Lung (tissue), 12 donors: ENCODE results near the gene FMNL1. TPM values are rescaled to one million over a fixed set of nuclear protein-coding genes. Genes with fewer than 3 reads are reported as not detected.

Source experiments
- ATAC-seq: fragments of 200-7000 bp; cut with Tn5 transposase; one replicate; pipeline ENCODE4 v1.9.1; 2020; ENCODE audit warnings: moderate number of reproducible peaks; ENCODE audit not compliant: insufficient read depth, low FRiP score
- DNase-seq, 3 donors: peaks; one replicate each; pipeline ENCODE4 v3.0.0-alpha.2; 2013 to 2017
- H3K27ac ChIP-seq, 2 donors: one replicate each; pipeline ENCODE4 v1.5.1; 2013; ENCODE audit warnings: mild to moderate bottlenecking in 2 of 2, moderate library complexity in 2 of 2, control low read depth in 1 of 2, inconsistent platforms in 1 of 2, low read depth in 1 of 2, low read length in 1 of 2
- H3K27me3 ChIP-seq, 3 donors: one replicate each; pipeline ENCODE4 v1.5.1; 2013; ENCODE audit warnings: low read length in 2 of 3; ENCODE audit not compliant: control insufficient read depth in 3 of 3, insufficient read depth in 3 of 3
- H3K36me3 ChIP-seq, 4 donors: one replicate each; pipeline ENCODE4 v1.5.1; 2013; ENCODE audit warnings: low read length in 4 of 4, mild to moderate bottlenecking in 1 of 4, moderate library complexity in 1 of 4; ENCODE audit not compliant: control insufficient read depth in 4 of 4, insufficient read depth in 4 of 4
- H3K4me1 ChIP-seq, 5 donors: one replicate each; pipeline ENCODE4 v1.5.1; 2013; ENCODE audit warnings: low read length in 5 of 5, mild to moderate bottlenecking in 2 of 5, moderate library complexity in 1 of 5; ENCODE audit not compliant: control insufficient read depth in 5 of 5, insufficient read depth in 5 of 5
- H3K4me3 ChIP-seq: one replicate; pipeline ENCODE4 v1.5.1; 2013; ENCODE audit warnings: mild to moderate bottlenecking, control low read depth, moderate library complexity
- H3K9ac ChIP-seq, 2 donors: one replicate each; pipeline ENCODE4 v1.5.1; 2013; ENCODE audit warnings: low read length in 2 of 2, control low read depth in 1 of 2; ENCODE audit not compliant: insufficient read depth in 1 of 2
- H3K9me3 ChIP-seq, 4 donors: one replicate each; pipeline ENCODE4 v1.5.1; 2013; ENCODE audit warnings: low read length in 3 of 4, mild to moderate bottlenecking in 1 of 4, moderate library complexity in 1 of 4; ENCODE audit not compliant: control insufficient read depth in 4 of 4, insufficient read depth in 3 of 4
- WGBS, 2 donors: extraction: QIAGEN DNeasy Blood & Tissue Kit; methylation state at CpG; one replicate each; pipeline ENCODE4 v1.1.7; 2013; 5-methylcytosine and 5-hydroxymethylcytosine counted together
- polyA plus RNA-seq, 2 donors: library from polyadenylated mRNA; stranded (reverse); fragments of 200-250 nt; gene quantifications; one replicate each; pipeline ENCODE4 v1.2.1, GENCODE V29; 2013
- total RNA-seq, 2 donors: library from RNA; depleted of rRNA in 1 of 2; stranded (reverse); fragments of >200 nt in 1 of 2; gene quantifications; one replicate each; pipeline ENCODE4 v1.2.1, GENCODE V29; 2014 to 2021
- TF ChIP-seq, protein P1 (sequence below): IDR thresholded peaks from 2 replicates; pipeline ENCODE4 v1.5.1; 2012; ENCODE audit warnings: mild to moderate bottlenecking; ENCODE audit errors: control extremely low read depth, extremely low read depth
- donor health status: control.
- donor health status: control.
- donor health status: Bipolar disorder and iron deficiency.
- donor health status: healthy.
- donor health status: DM: yes; HTN: yes; CAD: no.

FMNL1 gene
- total and polyA plus RNA-seq, 4 donors = 25.0 to 135 (median 56.6) TPM

- H3K27ac ChIP-seq = no peak overlapping the region
- ATAC-seq = peak; percentile 71
- no peak overlapping the region for H3K4me3 ChIP-seq
- DNase-seq = peak; percentile 85 to 88 (median 87)
- no peaks in the 10 kb centered on the region for H3K9me3 ChIP-seq
- peaks cover 0 to 36% (median 18%) of the 10 kb centered on the region in 3 donors for H3K27me3 ChIP-seq
- peaks cover 0 to 7% (median 0%) of the 10 kb centered on the region in 5 donors for H3K4me1 ChIP-seq
- TF ChIP-seq, protein P1, sequence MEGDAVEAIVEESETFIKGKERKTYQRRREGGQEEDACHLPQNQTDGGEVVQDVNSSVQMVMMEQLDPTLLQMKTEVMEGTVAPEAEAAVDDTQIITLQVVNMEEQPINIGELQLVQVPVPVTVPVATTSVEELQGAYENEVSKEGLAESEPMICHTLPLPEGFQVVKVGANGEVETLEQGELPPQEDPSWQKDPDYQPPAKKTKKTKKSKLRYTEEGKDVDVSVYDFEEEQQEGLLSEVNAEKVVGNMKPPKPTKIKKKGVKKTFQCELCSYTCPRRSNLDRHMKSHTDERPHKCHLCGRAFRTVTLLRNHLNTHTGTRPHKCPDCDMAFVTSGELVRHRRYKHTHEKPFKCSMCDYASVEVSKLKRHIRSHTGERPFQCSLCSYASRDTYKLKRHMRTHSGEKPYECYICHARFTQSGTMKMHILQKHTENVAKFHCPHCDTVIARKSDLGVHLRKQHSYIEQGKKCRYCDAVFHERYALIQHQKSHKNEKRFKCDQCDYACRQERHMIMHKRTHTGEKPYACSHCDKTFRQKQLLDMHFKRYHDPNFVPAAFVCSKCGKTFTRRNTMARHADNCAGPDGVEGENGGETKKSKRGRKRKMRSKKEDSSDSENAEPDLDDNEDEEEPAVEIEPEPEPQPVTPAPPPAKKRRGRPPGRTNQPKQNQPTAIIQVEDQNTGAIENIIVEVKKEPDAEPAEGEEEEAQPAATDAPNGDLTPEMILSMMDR = peak; percentile 99
- no peak overlapping the region for H3K9ac ChIP-seq
- 12 to 14% methylated on average over 12 of the region's 12 CpGs for WGBS, 2 donors
- H3K36me3 ChIP-seq = no peaks in the 10 kb centered on the region
Observed at GRCh38 chr17:45218895-45219661, 2.6 kb upstream of the FMNL1 start.

DNA sequence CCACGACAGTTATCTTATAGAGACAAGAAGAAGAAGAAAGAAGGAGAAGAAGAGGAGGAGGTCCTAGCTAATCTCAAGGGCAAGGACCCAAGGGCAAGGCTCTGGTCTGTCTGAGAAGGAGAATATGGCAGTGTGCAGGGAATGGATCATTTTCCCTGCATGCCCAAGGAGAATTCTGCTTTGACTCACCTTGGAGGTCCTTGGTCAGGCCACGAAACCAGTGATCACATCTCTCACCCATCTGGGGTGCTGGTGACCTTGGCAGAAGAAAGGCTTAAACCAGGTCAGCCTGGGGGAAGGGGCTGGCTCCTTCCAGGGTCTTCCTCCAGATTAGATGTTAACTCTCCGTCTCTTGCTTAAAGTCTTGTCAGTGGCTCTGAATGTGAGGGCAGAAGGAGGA is 1.6 kb upstream of the FMNL1 start:
- H3K27me3 ChIP-seq = peaks cover 0 to 36% (median 18%) of the 10 kb centered on the region in 3 donors

DNA sequence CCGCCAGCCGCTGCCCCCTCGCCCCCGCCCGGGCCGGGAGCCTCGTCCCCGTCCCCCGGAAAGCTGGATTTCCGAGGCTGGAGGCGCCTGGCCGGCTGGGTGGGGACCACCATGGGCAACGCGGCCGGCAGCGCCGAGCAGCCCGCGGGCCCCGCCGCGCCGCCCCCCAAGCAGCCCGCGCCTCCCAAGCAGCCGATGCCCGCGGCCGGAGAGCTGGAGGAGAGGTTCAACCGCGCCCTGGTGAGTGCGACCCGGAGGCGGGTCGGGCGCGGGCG is 266 bp downstream of the FMNL1 start:
- DNase-seq = no peak
- no peak overlapping the region for H3K9ac ChIP-seq
- peak overlapping the region; percentile 39 for H3K4me3 ChIP-seq
- H3K9me3 ChIP-seq = no peaks in the 10 kb centered on the region
- peaks cover 0 to 36% (median 18%) of the 10 kb centered on the region in 3 donors for H3K27me3 ChIP-seq
- no peak overlapping the region for H3K27ac ChIP-seq
- H3K36me3 ChIP-seq = no peaks in the 10 kb centered on the region
- TF ChIP-seq, protein P1 = no peak
- peaks cover 0 to 7% (median 0%) of the 10 kb centered on the region in 5 donors for H3K4me1 ChIP-seq
- no peak for ATAC-seq
- 1% methylated on average over 25 to 38 of the region's 38 CpGs for WGBS, 2 donors

More for the DNA sequence above, 1.6 kb upstream of the FMNL1 start:
- H3K27ac ChIP-seq = no peak overlapping the region
- H3K9ac ChIP-seq = no peak overlapping the region
- TF ChIP-seq, protein P1 = no peak
- no peaks in the 10 kb centered on the region for H3K36me3 ChIP-seq
- WGBS, 2 donors = 81 to 93% methylated on average over 3 of the region's 3 CpGs
- H3K4me3 ChIP-seq = no peak overlapping the region
- no peaks in the 10 kb centered on the region for H3K9me3 ChIP-seq
- DNase-seq (no peak), ATAC-seq (no peak)
- H3K4me1 ChIP-seq = peaks cover 0 to 7% (median 0%) of the 10 kb centered on the region in 5 donors
